Stomach (tissue), 9 donors: ENCODE results near the gene RNF5. TPM values are rescaled to one million over a fixed set of nuclear protein-coding genes. Genes with fewer than 3 reads are reported as not detected.

Experiments used
- DNase-seq, 2 donors: peaks; one replicate each; pipeline versions ENCODE4 v3.0.0 to v3.0.0-alpha.2; 2013 to 2019
- H3K27ac ChIP-seq, 5 donors: fragments of 200-600 bp in 4 of 5; sonication (generic) in 4 of 5; one replicate each; pipeline ENCODE4 v1.5.1; 2013 to 2019; ENCODE audit warnings: mild to moderate bottlenecking in 1 of 5, moderate library complexity in 1 of 5
- H3K27me3 ChIP-seq, 3 donors: fragments of 200-600 bp; sonication (generic); one replicate each; pipeline ENCODE4 v1.5.1; 2017 to 2019; ENCODE audit warnings: mixed run types in 1 of 3
- H3K36me3 ChIP-seq, 4 donors: fragments of 200-600 bp; sonication (generic); 1 replicate in 3 of 4; 2 replicates in 1 of 4; pipeline ENCODE4 v1.5.1; 2016 to 2019
- H3K4me1 ChIP-seq, 4 donors: fragments of 200-600 bp; sonication (generic); one replicate each; pipeline ENCODE4 v1.5.1; 2016 to 2019
- H3K4me3 ChIP-seq, 4 donors: fragments of 200-600 bp; sonication (generic) in 3 of 4; one replicate each; pipeline ENCODE4 v1.5.1; 2016 to 2019; ENCODE audit warnings: mild to moderate bottlenecking in 1 of 4
- H3K9me3 ChIP-seq, 4 donors: fragments of 200-600 bp; sonication (generic); one replicate each; pipeline ENCODE4 v1.5.1; 2016 to 2019
- EP300 ChIP-seq: sonication (generic); formaldehyde crosslinking; IDR thresholded peaks from one replicate; pipeline ENCODE4 v1.6.1; 2017; ENCODE audit warnings: antibody characterized with exemption
- POLR2A ChIP-seq, 4 donors: fragments of 450-650 bp; IDR thresholded peaks; one replicate each; pipeline ENCODE4 v1.6.1; 2016; ENCODE audit warnings: antibody characterized with exemption in 4 of 4, control low read depth in 2 of 4, mild to moderate bottlenecking in 1 of 4, moderate library complexity in 1 of 4
- POLR2AphosphoS5 ChIP-seq, 3 donors: sonication (generic); formaldehyde crosslinking; IDR thresholded peaks; one replicate each; pipeline ENCODE4 v1.6.1; 2016; ENCODE audit warnings: antibody characterized with exemption in 3 of 3
- WGBS, 5 donors: extraction: QIAGEN DNeasy Blood & Tissue Kit in 3 of 5; methylation state at CpG; one replicate each; pipeline versions ENCODE4 v1.1.5 to v1.1.7; 2013 to 2018; 5-methylcytosine and 5-hydroxymethylcytosine counted together
- intact Hi-C: fragments of 100-400 bp; cut with DNase I; formaldehyde crosslinking; loops from one replicate; pipeline ENCODE4 v1.15.1; 2023; ENCODE audit warnings: low total_unique reads
- polyA plus RNA-seq, 3 donors: library from polyadenylated mRNA; stranded (reverse); fragments of 200-250 nt; gene quantifications; one replicate each; pipeline ENCODE4 v1.2.3, GENCODE V29; 2013
- small RNA-seq, 4 donors: library from RNA; depleted of rRNA; stranded (forward); fragments of <200 nt; gene quantifications; one replicate each; pipeline ENCODE3, GENCODE V24; 2016
- total RNA-seq, 5 donors: library from RNA; depleted of rRNA; stranded (reverse); fragments of >200 nt; gene quantifications; one replicate each; pipeline versions ENCODE4 v1.1.0 to v1.2.3, GENCODE V29; 2014 to 2016
- TF ChIP-seq, protein P1 (sequence below), 7 experiments: fragments of 450-650 bp in 4 of 7; fragments of 200-600 bp in 3 of 7; sonication (generic) in 3 of 7; IDR thresholded peaks; one replicate each; pipeline ENCODE4 v1.5.1; 2016 to 2019; ENCODE audit warnings: antibody characterized with exemption in 7 of 7, control low read depth in 2 of 7, mild to moderate bottlenecking in 1 of 7
- donor health status: healthy with polysubstance abuse.
- donor health status: Bipolar disorder and iron deficiency.
- donor health status: healthy.

RNF5 gene
- total and polyA plus RNA-seq, 8 donors, result 22.6 to 107 (median 66.0) TPM

DNA sequence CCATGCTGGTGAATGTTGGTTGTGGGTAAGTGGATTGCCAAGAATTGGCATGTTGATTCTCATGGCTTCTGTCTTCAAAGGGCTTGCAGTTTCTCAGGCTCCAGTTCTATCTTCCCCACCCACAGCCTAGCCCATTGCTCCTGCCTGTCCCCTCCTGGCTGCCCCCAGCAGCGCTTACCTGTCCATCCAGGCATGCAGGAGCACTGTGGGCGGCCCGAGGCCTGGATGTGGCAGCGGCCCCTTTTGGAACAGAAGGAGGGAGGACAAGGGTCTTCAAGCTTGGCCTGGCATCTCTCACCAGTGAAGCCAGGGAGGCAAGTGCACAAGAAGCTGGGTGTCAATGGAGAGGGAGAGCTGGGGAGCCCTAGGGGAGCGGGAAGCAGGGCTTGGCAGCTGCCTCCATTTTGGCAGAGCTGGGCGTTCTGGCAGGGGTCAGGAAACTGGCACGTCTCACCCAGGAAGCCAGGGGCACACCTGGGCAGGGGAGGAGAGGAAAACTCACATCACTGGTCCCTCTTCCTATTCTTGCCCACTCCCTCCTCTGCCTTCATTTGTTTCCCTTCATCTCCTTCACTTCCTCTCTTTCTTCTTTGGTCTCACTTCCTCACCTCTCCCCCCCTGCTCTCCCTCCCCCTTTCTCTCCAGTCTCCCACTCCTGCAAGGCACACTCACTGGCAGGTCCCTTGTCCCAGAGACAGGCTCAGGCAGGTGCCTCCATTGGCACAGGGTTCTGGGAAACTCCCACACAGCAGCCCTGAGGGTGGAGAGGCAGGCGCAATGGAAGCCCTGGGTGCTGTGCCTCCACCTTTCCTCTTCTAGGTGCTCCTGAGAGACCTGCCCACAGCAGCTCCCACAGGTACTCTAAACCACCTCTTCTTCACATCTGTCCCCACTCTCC, 44.4 kb downstream of the RNF5 start:
- peak overlapping the region in 2 of 5 donors; percentile 34 to 51 for H3K27ac ChIP-seq
- no peaks in the 10 kb centered on the region for H3K36me3 ChIP-seq
- DNase-seq, result no peak
- peaks cover 0 to 19% (median 0%) of the 10 kb centered on the region in 3 donors for H3K27me3 ChIP-seq
- no peaks in the 10 kb centered on the region for H3K9me3 ChIP-seq
- H3K4me1 ChIP-seq, result no peaks in the 10 kb centered on the region
- WGBS, 5 donors, result 78 to 86% (median 86%) methylated on average over 7 to 8 of the region's 8 CpGs
- intact Hi-C loops, result no loop called here
- TF ChIP-seq POLR2AphosphoS5 (IDR thresholded peaks at IDR 0.05) (no peak), POLR2A (IDR thresholded peaks at IDR 0.05) (no peak), EP300 (no peak)
- TF ChIP-seq, protein P1, sequence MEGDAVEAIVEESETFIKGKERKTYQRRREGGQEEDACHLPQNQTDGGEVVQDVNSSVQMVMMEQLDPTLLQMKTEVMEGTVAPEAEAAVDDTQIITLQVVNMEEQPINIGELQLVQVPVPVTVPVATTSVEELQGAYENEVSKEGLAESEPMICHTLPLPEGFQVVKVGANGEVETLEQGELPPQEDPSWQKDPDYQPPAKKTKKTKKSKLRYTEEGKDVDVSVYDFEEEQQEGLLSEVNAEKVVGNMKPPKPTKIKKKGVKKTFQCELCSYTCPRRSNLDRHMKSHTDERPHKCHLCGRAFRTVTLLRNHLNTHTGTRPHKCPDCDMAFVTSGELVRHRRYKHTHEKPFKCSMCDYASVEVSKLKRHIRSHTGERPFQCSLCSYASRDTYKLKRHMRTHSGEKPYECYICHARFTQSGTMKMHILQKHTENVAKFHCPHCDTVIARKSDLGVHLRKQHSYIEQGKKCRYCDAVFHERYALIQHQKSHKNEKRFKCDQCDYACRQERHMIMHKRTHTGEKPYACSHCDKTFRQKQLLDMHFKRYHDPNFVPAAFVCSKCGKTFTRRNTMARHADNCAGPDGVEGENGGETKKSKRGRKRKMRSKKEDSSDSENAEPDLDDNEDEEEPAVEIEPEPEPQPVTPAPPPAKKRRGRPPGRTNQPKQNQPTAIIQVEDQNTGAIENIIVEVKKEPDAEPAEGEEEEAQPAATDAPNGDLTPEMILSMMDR (IDR thresholded peaks at IDR 0.05), result no peak
- H3K4me3 ChIP-seq, result peak overlapping the region in 2 of 4 donors; percentile 1 to 26

DNA sequence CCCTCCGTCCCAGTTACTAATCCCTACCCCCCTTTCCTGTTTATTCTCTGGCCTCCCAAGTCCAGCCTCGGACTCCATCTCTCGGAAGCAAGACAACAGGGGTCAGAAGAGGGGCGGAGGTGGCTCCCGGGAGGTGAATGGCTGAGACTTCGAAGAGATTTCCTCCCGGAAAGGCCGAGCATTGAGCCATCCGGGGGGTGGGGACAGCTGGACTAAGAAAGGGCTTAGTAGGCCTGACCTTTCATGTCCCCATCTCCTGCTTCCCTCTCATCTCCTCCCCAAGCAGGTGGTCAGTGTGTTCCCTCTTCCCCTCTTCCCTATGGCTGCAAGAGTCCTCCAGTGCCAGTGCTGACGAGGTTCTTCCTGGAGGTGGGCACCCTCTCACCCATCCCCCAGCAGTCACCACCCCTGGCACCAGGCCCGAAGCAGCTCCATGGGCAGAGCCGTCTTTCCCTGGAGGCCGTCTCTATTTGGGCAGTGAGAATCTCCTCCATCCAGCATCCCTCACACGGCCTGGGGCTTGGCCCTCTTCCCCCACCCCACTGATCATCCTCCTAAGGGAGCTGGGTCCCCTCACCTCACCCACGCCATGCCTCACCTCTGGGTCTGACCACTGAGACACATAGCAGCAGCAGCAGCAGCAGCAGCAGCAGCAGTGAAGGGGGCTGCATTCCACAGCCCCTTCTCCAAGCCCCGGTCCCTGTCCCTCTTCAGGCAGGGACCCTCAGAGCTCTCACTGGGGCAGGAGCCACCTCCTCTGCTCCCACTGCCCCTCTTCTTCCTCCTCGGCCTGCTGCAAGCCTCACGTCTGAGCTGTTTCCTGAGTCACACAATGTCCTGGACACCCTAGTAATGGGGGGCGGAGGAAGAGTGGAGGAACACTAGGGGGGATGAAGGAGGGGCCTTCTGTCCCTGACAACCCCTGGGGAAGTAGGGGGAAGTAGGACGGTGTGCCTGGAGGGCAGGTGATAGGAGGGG, 45.3 kb downstream of the RNF5 start, which contains the start of gene NOTCH4:
Gene NOTCH4 (minus strand): TSS at position 810 of the 978 bp plus-strand sequence. CDS start 139 bp downstream, at position 671.
- TF ChIP-seq, protein P1 (IDR thresholded peaks at IDR 0.05), result no peak
- TF ChIP-seq POLR2AphosphoS5 (IDR thresholded peaks at IDR 0.05), result peak in 2 of 3 donors; percentile 28 to 54
- no peak for TF ChIP-seq POLR2A (IDR thresholded peaks at IDR 0.05)
- TF ChIP-seq EP300, result no peak
- 47 to 59% (median 52%) methylated on average over 20 of the region's 20 CpGs for WGBS, 5 donors
- Histone ChIP-seq H3K9me3 (no peaks in the 10 kb centered on the region), H3K27ac (peak within 1 kb of the TSS in 3 of 5 donors; percentile 28 to 51 (median 39)), H3K4me3 (peak within 1 kb of the TSS in 2 of 4 donors; percentile 1 to 16), H3K36me3 (no peaks in the 10 kb centered on the region), H3K4me1 (no peaks in the 10 kb centered on the region), H3K27me3 (peaks cover 0 to 19% (median 0%) of the 10 kb centered on the region in 3 donors)
- intact Hi-C loops, result no loop called here
- no peak for DNase-seq

DNA sequence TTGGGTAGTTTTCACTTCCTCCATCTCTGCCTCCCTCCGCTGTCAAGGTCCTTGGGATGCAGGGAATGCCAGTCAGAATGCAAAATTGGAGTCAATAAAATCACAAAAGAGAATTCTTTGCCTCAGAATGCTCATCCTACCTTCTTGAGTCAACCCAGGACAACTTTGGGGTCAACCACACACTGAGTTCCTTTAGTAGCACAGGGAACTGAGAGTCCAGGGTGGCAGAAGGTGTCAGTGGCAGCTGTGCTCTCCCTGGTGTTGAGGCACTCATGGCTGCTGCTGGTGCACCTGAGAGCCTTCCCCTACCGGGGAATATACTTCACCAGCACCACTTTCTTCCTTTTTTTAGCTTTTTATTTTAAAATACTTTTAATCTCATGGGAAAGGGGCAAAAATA, 46.5 kb downstream of the RNF5 start:
- peaks cover 0 to 19% (median 0%) of the 10 kb centered on the region in 3 donors for H3K27me3 ChIP-seq
- no peak for TF ChIP-seq EP300
- TF ChIP-seq POLR2A (IDR thresholded peaks at IDR 0.05), result no peak
- WGBS, 5 donors, result 63 to 82% (median 78%) methylated on average over 2 of the region's 2 CpGs
- DNase-seq, result no peak
- H3K36me3 ChIP-seq, result no peaks in the 10 kb centered on the region
- H3K4me3 ChIP-seq, result no peak overlapping the region
- intact Hi-C loops, result no loop called here
- H3K27ac ChIP-seq, result no peak overlapping the region
- no peaks in the 10 kb centered on the region for H3K4me1 ChIP-seq
- H3K9me3 ChIP-seq, result no peaks in the 10 kb centered on the region

DNA sequence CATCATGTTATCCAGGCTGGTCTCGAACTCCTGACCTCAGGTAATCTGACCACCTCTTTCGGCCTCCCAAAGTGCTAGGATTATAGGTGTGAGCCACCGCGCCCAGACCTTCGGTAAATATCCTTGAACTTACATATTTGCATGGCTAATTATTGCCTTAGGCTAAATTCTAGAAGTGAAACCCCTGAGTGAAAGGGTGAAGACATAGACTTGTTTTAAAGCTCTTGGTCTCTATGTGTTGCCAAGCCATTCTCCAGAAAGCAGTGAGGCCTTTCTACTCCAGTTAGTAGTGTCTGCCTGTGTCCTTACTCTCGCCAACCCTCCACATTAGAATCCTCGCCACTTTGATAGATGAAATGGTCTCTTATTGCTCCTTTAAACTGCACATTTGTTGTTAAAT, 48.2 kb downstream of the RNF5 start:
- no peak overlapping the region for H3K27ac ChIP-seq
- WGBS, 5 donors, result 85 to 96% (median 93%) methylated on average over 7 of the region's 7 CpGs

More for the DNA sequence above, 48.2 kb downstream of the RNF5 start:
- Histone ChIP-seq H3K4me3 (no peak overlapping the region), H3K9me3 (no peaks in the 10 kb centered on the region), H3K36me3 (no peaks in the 10 kb centered on the region), H3K4me1 (no peaks in the 10 kb centered on the region), H3K27me3 (peaks cover 0 to 10% (median 0%) of the 10 kb centered on the region in 3 donors)
- TF ChIP-seq EP300, result no peak
- intact Hi-C loops, result no loop called here
- no peak for DNase-seq

Small RNA genes within 50 kb of the gene (small RNA-seq; reads per million reads assigned to genes)
- gene AL662884.1 (0 reads per million in 4 donors), gene MIR6833 (0 reads per million in 4 donors)

Other genes with a start within 250 kb of the RNF5 start
- gene CFB, start 232.3 kb upstream of the RNF5 start, total RNA-seq, result 100 to 1,000 TPM in 3 of 5 donors, 10 to 100 TPM in 1, 1 to 10 TPM in 1; 8.4 to 316 (median 185) TPM
- 100 to 1,000 TPM in 2 of 3 donors, 10 to 100 TPM in 1; 13.1 to 226 (median 165) TPM for gene CFB, start 232.3 kb upstream of the RNF5 start, polyA plus RNA-seq
- 100 to 1,000 TPM in 1 of 5 donors, 10 to 100 TPM in 3, 1 to 10 TPM in 1; 2.9 to 100 (median 50.1) TPM for gene NELFE, start 219.4 kb upstream of the RNF5 start, total RNA-seq
- 10 to 100 TPM; 52.1 to 75.8 (median 53.5) TPM for gene NELFE, start 219.4 kb upstream of the RNF5 start, polyA plus RNA-seq
- 100 to 1,000 TPM in 3 of 5 donors, 10 to 100 TPM in 2; 22.0 to 478 (median 114) TPM for gene SKIC2, start 219.2 kb upstream of the RNF5 start, total RNA-seq
- gene SKIC2, start 219.2 kb upstream of the RNF5 start, polyA plus RNA-seq, result 10 to 100 TPM; 74.3 to 88.9 (median 87.1) TPM
- 10 to 100 TPM in 3 of 5 donors, 1 to 10 TPM in 2; 4.1 to 65.8 (median 18.3) TPM for gene DXO, start 206.3 kb upstream of the RNF5 start, total RNA-seq
- gene DXO, start 206.3 kb upstream of the RNF5 start, polyA plus RNA-seq, result 10 to 100 TPM; 11.9 to 24.8 (median 19.7) TPM
- 100 to 1,000 TPM in 1 of 5 donors, 10 to 100 TPM in 4; 10.8 to 248 (median 32.1) TPM for gene C4A, start 196.3 kb upstream of the RNF5 start, total RNA-seq
- 10 to 100 TPM; 42.2 to 92.9 (median 48.1) TPM for gene C4A, start 196.3 kb upstream of the RNF5 start, polyA plus RNA-seq
- 100 to 1,000 TPM in 1 of 5 donors, 10 to 100 TPM in 4; 14.9 to 108 (median 32.7) TPM for gene C4B, start 163.6 kb upstream of the RNF5 start, total RNA-seq
- 100 to 1,000 TPM in 1 of 3 donors, 10 to 100 TPM in 2; 42.8 to 107 (median 54.9) TPM for gene C4B, start 163.6 kb upstream of the RNF5 start, polyA plus RNA-seq
- not detected for gene CYP21A2, start 140.0 kb upstream of the RNF5 start, total RNA-seq
- 10 to 100 TPM in 1 of 3 donors, 1 to 10 TPM in 2; 1.3 to 23.8 (median 1.4) TPM for gene CYP21A2, start 140.0 kb upstream of the RNF5 start, polyA plus RNA-seq
- gene TNXB, start 69.1 kb upstream of the RNF5 start, total RNA-seq, result 100 to 1,000 TPM in 1 of 5 donors, 10 to 100 TPM in 4; 43.8 to 408 (median 71.0) TPM
- gene TNXB, start 69.1 kb upstream of the RNF5 start, polyA plus RNA-seq, result 10 to 100 TPM; 15.1 to 17.7 (median 15.7) TPM
- 100 to 1,000 TPM in 2 of 5 donors, 10 to 100 TPM in 3; 22.8 to 718 (median 73.3) TPM for gene ATF6B, start 50.2 kb upstream of the RNF5 start, total RNA-seq
- 10 to 100 TPM; 20.9 to 48.1 (median 24.4) TPM for gene ATF6B, start 50.2 kb upstream of the RNF5 start, polyA plus RNA-seq
- gene FKBPL, start 48.1 kb upstream of the RNF5 start, total RNA-seq, result 1 to 10 TPM in 2 of 5 donors, under 1 TPM in 1, not detected in 2; 0.45 to 3.3 (median 3.2) TPM
- gene FKBPL, start 48.1 kb upstream of the RNF5 start, polyA plus RNA-seq, result 1 to 10 TPM; 2.7 to 9.6 (median 8.5) TPM
- gene PRRT1, start 26.5 kb upstream of the RNF5 start, total RNA-seq, result under 1 TPM in 3 of 5 donors, not detected in 2; 0.18 to 0.87 (median 0.87) TPM
- gene PRRT1, start 26.5 kb upstream of the RNF5 start, polyA plus RNA-seq, result 1 to 10 TPM; 1.9 to 6.0 (median 3.4) TPM
- 10 to 100 TPM in 4 of 5 donors, 1 to 10 TPM in 1; 5.8 to 73.0 (median 35.7) TPM for gene PPT2, start 24.3 kb upstream of the RNF5 start, total RNA-seq
- gene PPT2, start 24.3 kb upstream of the RNF5 start, polyA plus RNA-seq, result 10 to 100 TPM in 1 of 3 donors, 1 to 10 TPM in 2; 5.8 to 11.1 (median 7.9) TPM
- gene EGFL8, start 13.8 kb upstream of the RNF5 start, total RNA-seq, result 100 to 1,000 TPM in 1 of 5 donors, 10 to 100 TPM in 2, 1 to 10 TPM in 1, under 1 TPM in 1; 0.87 to 224 (median 10.1) TPM
- gene EGFL8, start 13.8 kb upstream of the RNF5 start, polyA plus RNA-seq, result 10 to 100 TPM; 14.6 to 30.3 (median 16.6) TPM
- 10 to 100 TPM in 4 of 5 donors, 1 to 10 TPM in 1; 7.3 to 52.6 (median 33.5) TPM for gene AGPAT1, start 2.3 kb upstream of the RNF5 start, total RNA-seq
- gene AGPAT1, start 2.3 kb upstream of the RNF5 start, polyA plus RNA-seq, result 10 to 100 TPM; 31.3 to 41.9 (median 36.2) TPM
- 10 to 100 TPM in 2 of 5 donors, 1 to 10 TPM in 2, under 1 TPM in 1; 0.87 to 35.6 (median 2.8) TPM for gene AGER, start 5.8 kb downstream of the RNF5 start, total RNA-seq
- gene AGER, start 5.8 kb downstream of the RNF5 start, polyA plus RNA-seq, result 10 to 100 TPM; 13.0 to 18.0 (median 16.9) TPM
- 10 to 100 TPM; 23.5 to 50.3 (median 42.0) TPM for gene PBX2, start 11.8 kb downstream of the RNF5 start, total RNA-seq
- 10 to 100 TPM; 26.5 to 31.4 (median 28.0) TPM for gene PBX2, start 11.8 kb downstream of the RNF5 start, polyA plus RNA-seq
- 10 to 100 TPM in 1 of 5 donors, 1 to 10 TPM in 1, not detected in 3; 3.1 to 41.0 TPM for gene GPSM3, start 14.2 kb downstream of the RNF5 start, total RNA-seq
- gene GPSM3, start 14.2 kb downstream of the RNF5 start, polyA plus RNA-seq, result 10 to 100 TPM in 2 of 3 donors, 1 to 10 TPM in 1; 10.0 to 25.8 (median 23.9) TPM
- gene NOTCH4, start 45.7 kb downstream of the RNF5 start, total RNA-seq, result 10 to 100 TPM; 11.0 to 45.5 (median 14.3) TPM
- 10 to 100 TPM in 1 of 3 donors, 1 to 10 TPM in 2; 7.3 to 22.3 (median 8.4) TPM for gene NOTCH4, start 45.7 kb downstream of the RNF5 start, polyA plus RNA-seq
- gene TSBP1, start 193.5 kb downstream of the RNF5 start, total RNA-seq, result not detected
- gene TSBP1, start 193.5 kb downstream of the RNF5 start, polyA plus RNA-seq, result not detected
- not detected for gene BTNL2, start 228.8 kb downstream of the RNF5 start, total RNA-seq
- not detected for gene BTNL2, start 228.8 kb downstream of the RNF5 start, polyA plus RNA-seq